Liver (tissue), 9 donors: Measurements from ENCODE around the gene FAM184B. TPM values are rescaled to one million over a fixed set of nuclear protein-coding genes. Genes with fewer than 3 reads are reported as not detected.

Experiments used
- DNase-seq: peaks from one replicate; pipeline ENCODE4 v3.0.0-alpha.2; 2017; ENCODE audit warnings: low spot score
- H3K27ac ChIP-seq, 2 donors: one replicate each; pipeline ENCODE4 v1.7.0; 2013; ENCODE audit warnings: inconsistent platforms in 2 of 2, low read length in 2 of 2, control low read depth in 1 of 2, low read depth in 1 of 2, mild to moderate bottlenecking in 1 of 2
- H3K27me3 ChIP-seq, 4 donors: one replicate each; pipeline versions ENCODE4 v1.6.1 to v1.7.0; 2013; ENCODE audit warnings: low read length in 3 of 4, inconsistent platforms in 1 of 4, mild to moderate bottlenecking in 1 of 4, moderate library complexity in 1 of 4; ENCODE audit not compliant: control insufficient read depth in 4 of 4, insufficient read depth in 4 of 4
- H3K36me3 ChIP-seq, 4 donors: one replicate each; pipeline versions ENCODE4 v1.6.1 to v1.7.0; 2013; ENCODE audit warnings: low read length in 3 of 4, mild to moderate bottlenecking in 3 of 4, low read depth in 1 of 4, moderate library complexity in 1 of 4; ENCODE audit not compliant: control insufficient read depth in 4 of 4, insufficient read depth in 3 of 4
- H3K4me1 ChIP-seq, 4 donors: one replicate each; pipeline versions ENCODE4 v1.6.1 to v1.7.0; 2013; ENCODE audit warnings: low read length in 3 of 4, mild to moderate bottlenecking in 3 of 4, moderate library complexity in 1 of 4; ENCODE audit not compliant: control insufficient read depth in 4 of 4, insufficient read depth in 4 of 4
- H3K4me3 ChIP-seq, 3 donors: one replicate each; pipeline versions ENCODE4 v1.6.1 to v1.7.0; 2013; ENCODE audit warnings: low read length in 3 of 3, control low read depth in 1 of 3, low read depth in 1 of 3, mild to moderate bottlenecking in 1 of 3
- H3K9ac ChIP-seq, 2 donors: one replicate each; pipeline ENCODE4 v1.7.0; 2013; ENCODE audit warnings: low read length in 2 of 2, mild to moderate bottlenecking in 2 of 2, moderate library complexity in 2 of 2, control low read depth in 1 of 2, low read depth in 1 of 2
- H3K9me3 ChIP-seq, 4 donors: one replicate each; pipeline versions ENCODE4 v1.6.1 to v1.7.0; 2013; ENCODE audit warnings: low read length in 3 of 4; ENCODE audit not compliant: control insufficient read depth in 4 of 4
- CTCF ChIP-seq: fragments of 150-350 bp; IDR thresholded peaks from 2 replicates; pipeline ENCODE4 v1.5.1; 2017; ENCODE audit warnings: improper control_type of control experiment, low read depth, low read length; ENCODE audit not compliant: missing input control
- EGR1 ChIP-seq, 2 donors: IDR thresholded peaks; 2 replicates each; pipeline ENCODE4 v1.6.1; 2016 to 2018; ENCODE audit warnings: antibody characterized with exemption in 2 of 2, low read depth in 2 of 2
- FOXA1 ChIP-seq: IDR thresholded peaks from 2 replicates; pipeline ENCODE4 v1.6.1; 2016; ENCODE audit warnings: antibody characterized with exemption
- FOXA2 ChIP-seq: IDR thresholded peaks from 2 replicates; pipeline ENCODE4 v1.6.1; 2016; ENCODE audit warnings: antibody characterized with exemption
- GABPA ChIP-seq, 2 donors: IDR thresholded peaks in 1 of 2; conservative IDR thresholded peaks in 1 of 2; 2 replicates each; pipeline ENCODE4 v1.6.1; 2016; ENCODE audit warnings: antibody characterized with exemption in 2 of 2, mild to moderate bottlenecking in 1 of 2, moderate library complexity in 1 of 2
- HNF4A ChIP-seq, 2 donors: conservative IDR thresholded peaks; 2 replicates each; pipeline ENCODE4 v1.6.1; 2016; ENCODE audit warnings: antibody characterized with exemption in 2 of 2, mild to moderate bottlenecking in 2 of 2
- HNF4G ChIP-seq: IDR thresholded peaks from 2 replicates; pipeline ENCODE4 v1.6.1; 2016; ENCODE audit warnings: antibody characterized with exemption
- JUND ChIP-seq, 2 donors: IDR thresholded peaks; 2 replicates each; pipeline ENCODE4 v1.6.1; 2016; ENCODE audit warnings: antibody characterized with exemption in 2 of 2
- NR2F2 ChIP-seq: IDR thresholded peaks from 2 replicates; pipeline ENCODE4 v1.6.1; 2016; ENCODE audit warnings: antibody characterized with exemption
- RAD21 ChIP-seq, 2 donors: IDR thresholded peaks; 2 replicates each; pipeline ENCODE4 v1.6.1; 2016; ENCODE audit warnings: antibody characterized with exemption in 2 of 2, mild to moderate bottlenecking in 2 of 2
- REST ChIP-seq: IDR thresholded peaks from 2 replicates; pipeline ENCODE4 v1.6.1; 2016; ENCODE audit warnings: antibody characterized with exemption, mild to moderate bottlenecking
- RXRA ChIP-seq, 2 donors: IDR thresholded peaks; 2 replicates each; pipeline ENCODE4 v1.6.1; 2017 to 2018; ENCODE audit warnings: antibody characterized with exemption in 2 of 2, mild to moderate bottlenecking in 1 of 2
- SP1 ChIP-seq: IDR thresholded peaks from 2 replicates; pipeline ENCODE4 v1.6.1; 2018; ENCODE audit warnings: antibody characterized with exemption, mild to moderate bottlenecking
- TAF1 ChIP-seq: conservative IDR thresholded peaks from 2 replicates; pipeline ENCODE4 v1.6.1; 2016; ENCODE audit warnings: antibody characterized with exemption, mild to moderate bottlenecking
- YY1 ChIP-seq: IDR thresholded peaks from 2 replicates; pipeline ENCODE4 v1.6.1; 2016; ENCODE audit warnings: antibody characterized with exemption, mild to moderate bottlenecking
- ZBTB33 ChIP-seq: IDR thresholded peaks from 2 replicates; pipeline ENCODE4 v1.6.1; 2016; ENCODE audit warnings: antibody characterized with exemption
- WGBS: extraction: QIAGEN DNeasy Blood & Tissue Kit; methylation state at CpG from one replicate; pipeline ENCODE4 v1.1.7; 2013; 5-methylcytosine and 5-hydroxymethylcytosine counted together
- polyA plus RNA-seq, 2 donors: library from polyadenylated mRNA; stranded (reverse) in 1 of 2; unstranded in 1 of 2; fragments of 200-250 nt in 1 of 2; fragments of >200 nt in 1 of 2; fragmentation: Nextera tagmentation in 1 of 2; extraction: Ambion mirVana in 1 of 2; gene quantifications; one replicate each; pipeline versions ENCODE4 v1.2.1 to v1.2.3, GENCODE V29; 2013 to 2015
- total RNA-seq, 2 donors: library from RNA; depleted of rRNA; stranded (reverse); fragments of >200 nt; gene quantifications; one replicate each; pipeline ENCODE4 v1.2.3, GENCODE V29; 2014
- TF ChIP-seq, protein P1 (sequence below): IDR thresholded peaks from 2 replicates; pipeline ENCODE4 v1.6.1; 2016; ENCODE audit warnings: antibody characterized with exemption
- TF ChIP-seq, protein P2 (sequence below): IDR thresholded peaks from 2 replicates; pipeline ENCODE4 v1.6.1; 2016; ENCODE audit warnings: antibody characterized with exemption
- donor health status: healthy.
- donor health status: healthy.
- donor health status: healthy.
- donor health status: healthy.
- donor health status: healthy.

FAM184B gene
- total and polyA plus RNA-seq, 4 donors, result 0.01 TPM; not detected in 3

DNA sequence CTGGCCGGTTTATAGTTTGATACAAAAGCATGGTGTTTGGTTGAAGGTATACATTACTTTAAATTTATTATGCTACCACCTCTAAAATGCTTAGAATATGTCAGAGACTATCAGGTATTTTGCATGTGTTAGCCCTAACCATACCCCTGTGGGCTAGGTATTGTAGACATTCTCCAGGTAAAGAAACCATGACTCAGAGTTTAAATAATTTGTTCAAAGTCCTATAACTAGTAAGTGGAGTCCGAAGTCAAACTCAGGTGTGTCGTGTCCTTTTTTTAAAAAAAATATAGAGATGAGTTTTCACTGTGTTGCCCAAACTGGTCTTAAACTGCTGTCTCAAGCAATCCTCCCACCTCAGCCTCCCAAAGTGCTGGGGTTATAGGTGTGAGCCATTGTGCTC, 192.1 kb downstream of the FAM184B start:
- Histone ChIP-seq H3K9ac (no peak overlapping the region), H3K27ac (no peak overlapping the region), H3K36me3 (peaks cover 19 to 84% (median 64%) of the 10 kb centered on the region in 4 donors), H3K27me3 (no peaks in the 10 kb centered on the region), H3K4me1 (peaks cover 0 to 9% (median 8%) of the 10 kb centered on the region in 4 donors), H3K9me3 (no peaks in the 10 kb centered on the region), H3K4me3 (no peak overlapping the region)
- 83% methylated on average over 3 of the region's 3 CpGs for WGBS
- no peak for DNase-seq
- TF ChIP-seq NR2F2 (no peak), SP1 (no peak), HNF4G (no peak), EGR1 (IDR thresholded peaks at IDR 0.05; ENCODE audit: low read depth in 2 of 2) (no peak), RAD21 (IDR thresholded peaks at IDR 0.05) (no peak), ZBTB33 (no peak), GABPA (IDR thresholded peaks at IDR 0.05 in 1 of 2, conservative IDR thresholded peaks at IDR 0.05 in 1 of 2) (no peak), TAF1 (no peak), CTCF (no peak), FOXA2 (no peak), REST (no peak), FOXA1 (no peak), YY1 (no peak), JUND (IDR thresholded peaks at IDR 0.05) (no peak), HNF4A (conservative IDR thresholded peaks at IDR 0.05) (no peak), RXRA (IDR thresholded peaks at IDR 0.05) (no peak)
- TF ChIP-seq, protein P1, sequence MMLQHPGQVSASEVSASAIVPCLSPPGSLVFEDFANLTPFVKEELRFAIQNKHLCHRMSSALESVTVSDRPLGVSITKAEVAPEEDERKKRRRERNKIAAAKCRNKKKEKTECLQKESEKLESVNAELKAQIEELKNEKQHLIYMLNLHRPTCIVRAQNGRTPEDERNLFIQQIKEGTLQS, result no peak
- TF ChIP-seq, protein P2, sequence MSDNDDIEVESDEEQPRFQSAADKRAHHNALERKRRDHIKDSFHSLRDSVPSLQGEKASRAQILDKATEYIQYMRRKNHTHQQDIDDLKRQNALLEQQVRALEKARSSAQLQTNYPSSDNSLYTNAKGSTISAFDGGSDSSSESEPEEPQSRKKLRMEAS, result no peak
